Colon (tissue), 2 donors: Measurements from ENCODE around the gene SH3TC1.

Experiments
- FAIRE-seq: peaks from 2 replicates; lab custom pipeline; 2012; peaks lifted over from hg19 to GRCh38; lab: Jason Lieb, UNC
- donor health status: control.
- donor health status: control.

The SH3TC1 gene

DNA sequence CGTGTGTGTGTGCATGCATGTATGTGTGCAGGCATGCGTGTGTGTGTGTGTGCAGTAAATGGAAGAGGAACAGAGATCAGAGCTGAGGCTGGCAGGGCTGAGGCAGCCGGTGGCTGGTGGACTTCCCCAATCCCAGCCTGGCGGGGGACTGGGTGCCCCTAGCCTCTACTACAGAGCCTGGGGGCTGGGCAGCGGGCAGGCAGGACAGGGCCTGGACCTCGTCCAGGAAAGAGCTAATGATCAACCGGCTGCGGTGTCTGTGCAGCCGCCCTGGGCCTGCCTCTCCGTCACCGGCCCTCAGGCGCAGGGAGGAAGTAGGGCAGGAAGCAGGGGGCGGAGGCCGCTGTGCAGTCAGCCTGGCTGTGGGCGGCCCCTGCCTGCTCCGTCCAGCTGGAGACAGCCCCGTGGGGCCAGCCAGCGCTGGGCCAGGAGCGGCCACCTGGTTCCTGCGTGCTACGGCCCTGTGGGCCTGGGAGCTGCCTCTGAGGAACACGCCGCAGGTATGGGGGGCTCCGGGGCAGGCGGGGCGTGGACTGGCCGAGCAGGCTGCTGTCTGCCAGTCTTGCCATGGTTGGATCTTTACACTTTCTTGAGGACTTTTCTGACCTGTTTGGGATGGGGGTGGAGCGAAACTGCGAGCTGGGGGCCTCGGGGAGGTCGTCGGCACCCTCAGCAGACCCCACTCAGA lies at the start of gene SH3TC1:
TSS of gene SH3TC1 (plus strand) at position 385 of the 688 bp plus-strand sequence. CDS start 5,905 bp downstream, outside the sequence.
- FAIRE-seq: no peak

DNA sequence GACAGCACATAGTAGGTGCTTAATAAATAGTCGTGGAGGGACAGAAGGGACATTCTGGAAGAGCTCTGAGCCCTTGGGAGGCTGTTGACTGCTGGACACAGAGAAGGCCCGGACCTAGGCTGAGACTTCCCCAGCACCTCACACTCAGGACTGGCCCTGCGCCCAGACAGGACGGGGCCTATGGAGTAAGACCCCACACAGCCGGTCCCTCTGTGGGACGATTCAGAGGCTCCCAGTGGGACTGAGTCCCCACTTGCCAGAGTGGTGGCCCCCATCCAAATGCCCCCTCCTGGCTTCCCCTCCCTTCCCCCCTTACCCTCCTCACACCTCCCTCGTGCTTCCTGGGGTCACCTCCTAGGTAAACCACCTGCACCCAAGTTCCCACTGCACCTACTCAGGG lies 49.4 kb upstream of the SH3TC1 start:
- no peak for FAIRE-seq

DNA sequence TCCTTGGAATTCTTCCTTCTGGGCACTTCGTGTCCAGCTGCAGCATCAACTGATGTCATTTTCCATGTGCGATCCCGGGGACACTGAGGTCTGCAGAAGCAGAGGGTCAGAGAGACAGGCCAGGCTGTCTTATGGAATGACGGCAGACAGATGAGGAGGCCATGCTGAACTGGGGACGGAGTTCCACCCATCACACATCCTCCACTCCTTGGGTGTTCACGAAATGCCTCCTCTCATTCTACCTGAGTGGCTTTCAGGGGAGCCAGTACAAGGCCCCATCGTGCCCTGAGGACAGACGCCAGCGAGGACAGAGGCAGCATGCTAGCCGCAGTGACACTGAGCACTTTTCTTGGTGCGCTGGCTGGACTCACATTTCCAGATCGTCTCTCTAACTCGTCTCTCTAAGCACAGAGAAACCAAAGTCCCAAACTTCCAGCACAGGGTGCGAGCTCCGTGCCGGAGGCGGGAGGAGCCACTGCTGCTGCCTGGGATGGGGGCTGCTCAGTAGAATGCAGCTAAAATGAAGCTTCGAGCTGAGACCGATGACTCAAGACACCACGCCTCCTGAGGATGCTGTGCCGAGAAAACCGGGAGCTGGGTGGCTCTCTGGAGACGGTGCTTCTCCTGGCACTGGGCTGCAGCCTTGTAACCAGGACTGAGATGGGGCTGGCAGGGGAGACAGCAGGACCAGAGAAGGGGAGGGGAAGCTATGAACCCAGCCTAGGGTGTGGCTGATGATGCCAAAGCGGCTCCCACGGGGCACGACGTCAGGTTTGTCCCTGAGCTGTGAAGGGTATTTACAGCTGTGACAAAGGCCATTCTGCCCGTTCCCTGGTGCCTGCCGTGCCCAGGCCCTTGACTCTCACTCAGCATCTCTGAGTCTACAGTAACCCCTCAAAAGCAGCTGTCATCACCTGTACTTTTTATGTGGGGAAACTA lies 48.7 kb upstream of the SH3TC1 start:
- no peak for FAIRE-seq

DNA sequence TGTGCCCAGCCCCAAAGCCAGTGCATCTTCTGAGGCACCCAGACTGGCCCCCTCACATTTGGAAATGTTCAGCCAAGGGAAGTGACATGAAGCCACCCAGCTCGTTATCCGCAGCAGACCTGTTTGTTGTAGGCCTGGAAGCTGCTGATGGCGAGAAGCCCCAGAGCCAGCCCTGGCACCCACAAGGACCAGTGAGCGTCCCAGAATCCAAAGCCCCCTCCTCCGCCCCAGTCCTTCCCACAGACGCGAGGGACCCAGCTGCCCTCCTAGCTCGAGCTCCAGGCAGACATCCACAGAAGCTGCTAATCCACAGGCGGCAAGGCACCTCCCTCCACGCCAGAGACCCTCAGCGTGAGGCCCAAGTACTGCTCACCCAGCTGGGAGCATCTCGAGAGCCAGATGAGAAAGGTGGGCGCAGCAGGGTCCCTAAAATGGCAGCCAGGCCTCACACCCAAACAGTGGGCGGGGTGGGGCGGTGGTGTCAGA lies 47.9 kb upstream of the SH3TC1 start:
- FAIRE-seq: no peak

DNA sequence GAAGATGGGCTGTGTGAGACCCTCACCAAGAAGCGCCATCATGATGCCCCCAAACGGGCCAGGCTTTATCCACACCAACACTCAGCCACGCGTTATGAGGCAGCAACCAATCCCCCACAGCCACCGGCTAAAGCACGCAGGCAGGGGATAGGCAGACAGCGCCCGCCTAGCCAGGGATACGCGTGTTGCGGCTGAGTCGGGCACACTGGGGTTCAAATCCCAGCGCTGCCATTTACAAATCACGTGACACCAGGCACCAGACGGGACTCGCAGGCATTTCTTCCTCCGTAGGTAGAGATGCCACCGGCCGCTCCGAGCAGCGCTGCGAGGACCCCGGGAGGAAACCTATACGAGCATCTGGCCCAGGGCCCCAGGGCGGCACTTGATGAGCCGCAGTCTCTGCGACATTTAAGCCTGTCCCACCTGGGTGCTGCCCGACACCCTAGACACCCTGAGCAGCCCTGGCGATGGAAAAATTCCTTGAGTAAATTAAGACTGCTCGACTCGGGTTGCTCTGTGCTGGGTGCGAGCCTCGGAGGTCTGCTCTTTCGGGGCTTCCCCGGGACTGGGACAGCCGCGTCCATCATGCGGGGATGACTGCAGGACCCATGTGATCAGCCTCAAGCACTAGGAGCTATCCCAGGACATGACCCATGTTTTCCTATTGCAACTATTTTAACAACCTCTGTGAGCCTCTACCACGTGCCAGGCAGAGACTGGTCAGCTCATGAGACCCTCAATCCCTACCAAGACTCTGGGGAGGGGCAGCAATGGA lies 46.8 kb upstream of the SH3TC1 start:
- FAIRE-seq: no peak

DNA sequence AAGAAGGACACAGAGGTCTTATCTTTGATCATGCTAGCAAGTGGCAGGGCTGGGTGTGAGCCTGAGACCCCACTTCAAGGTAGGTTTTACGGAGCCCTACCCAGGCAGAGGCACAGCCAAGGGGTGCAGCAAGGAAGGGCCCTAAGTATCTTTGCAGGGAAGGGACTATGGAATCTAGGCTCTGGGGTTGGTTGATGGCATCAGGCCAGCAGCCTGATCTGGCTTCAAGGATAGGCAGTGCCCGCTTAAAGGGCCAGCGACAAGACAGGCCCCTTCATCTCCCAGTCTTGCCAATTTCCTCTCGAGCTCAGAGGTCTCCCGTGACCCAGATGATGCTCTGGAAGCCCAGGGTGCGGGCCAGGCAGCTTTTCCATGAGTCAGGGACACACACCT lies 46.2 kb upstream of the SH3TC1 start:
- no peak for FAIRE-seq

DNA sequence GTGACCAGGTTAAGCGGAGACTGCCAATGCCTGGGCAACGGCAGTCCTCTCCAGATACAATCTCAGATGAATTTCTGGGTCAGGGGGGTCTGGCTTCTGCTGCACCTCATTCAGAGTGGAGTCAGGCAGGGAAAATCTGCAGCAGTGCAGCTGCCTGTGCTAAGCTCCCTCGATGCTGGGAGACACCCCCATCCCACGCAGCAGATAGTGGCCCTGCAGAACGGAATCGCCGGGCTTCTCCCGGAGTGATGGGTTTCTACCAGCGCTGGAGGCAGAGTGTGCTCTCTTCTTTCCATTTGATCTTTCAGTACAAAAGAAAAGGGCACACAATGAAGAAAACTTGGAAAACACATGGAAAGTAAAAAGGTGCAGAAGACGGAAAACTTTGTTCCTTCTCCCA lies 45.6 kb upstream of the SH3TC1 start:
- no peak for FAIRE-seq

DNA sequence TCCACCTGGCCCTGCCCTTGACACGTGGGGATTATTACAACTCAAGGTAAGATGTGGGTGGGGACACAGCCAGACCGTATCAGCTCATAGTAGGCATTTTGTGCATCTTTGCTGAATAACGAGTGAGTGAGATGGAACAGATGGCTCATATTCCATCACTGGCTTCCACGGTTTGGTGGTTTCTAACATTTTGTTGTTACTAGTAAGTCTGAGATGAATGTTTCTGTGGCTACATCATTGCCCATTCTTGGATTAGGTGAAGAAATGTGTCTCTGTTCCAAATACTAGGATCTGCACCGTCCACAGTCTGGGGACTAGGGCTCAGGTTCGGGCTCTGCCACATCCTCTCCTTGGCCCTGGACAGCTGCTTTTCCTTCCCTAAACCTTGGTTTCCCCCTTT lies 44.0 kb upstream of the SH3TC1 start:
- no peak for FAIRE-seq

DNA sequence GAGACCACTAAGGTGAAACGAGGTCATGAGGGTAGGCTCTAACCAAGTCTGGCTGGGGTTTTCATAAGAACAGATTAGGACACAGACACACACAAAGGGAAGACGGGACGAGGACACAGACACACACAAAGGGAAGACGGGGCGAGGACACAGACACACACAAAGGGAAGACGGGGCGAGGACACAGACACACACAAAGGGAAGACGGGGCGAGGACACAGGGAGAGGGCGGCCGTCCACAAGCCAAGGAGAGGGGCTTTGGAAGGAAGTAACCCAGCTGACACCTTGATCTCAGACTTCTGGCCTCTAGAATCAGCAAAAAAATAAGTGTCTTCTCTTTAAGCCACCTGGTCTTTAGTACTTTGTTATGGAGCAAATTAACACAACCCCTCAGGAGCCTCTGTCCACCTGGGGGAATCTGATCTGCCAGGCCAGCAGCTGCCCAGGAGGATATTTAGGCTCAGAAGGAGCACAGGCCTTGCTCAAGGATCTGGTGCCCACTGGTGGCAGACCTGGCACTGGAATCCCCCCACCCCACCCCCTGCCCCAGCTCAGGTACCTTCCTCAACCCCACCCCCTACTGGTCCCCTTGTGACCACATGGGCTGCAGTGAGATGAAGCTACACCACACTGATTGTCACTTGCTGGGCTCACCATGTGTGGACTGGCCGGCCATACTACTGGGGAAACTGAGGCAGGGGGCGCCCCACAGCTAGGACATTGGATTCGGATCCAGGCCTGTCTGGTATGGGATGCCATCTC lies 43.2 kb upstream of the SH3TC1 start:
- no peak for FAIRE-seq

DNA sequence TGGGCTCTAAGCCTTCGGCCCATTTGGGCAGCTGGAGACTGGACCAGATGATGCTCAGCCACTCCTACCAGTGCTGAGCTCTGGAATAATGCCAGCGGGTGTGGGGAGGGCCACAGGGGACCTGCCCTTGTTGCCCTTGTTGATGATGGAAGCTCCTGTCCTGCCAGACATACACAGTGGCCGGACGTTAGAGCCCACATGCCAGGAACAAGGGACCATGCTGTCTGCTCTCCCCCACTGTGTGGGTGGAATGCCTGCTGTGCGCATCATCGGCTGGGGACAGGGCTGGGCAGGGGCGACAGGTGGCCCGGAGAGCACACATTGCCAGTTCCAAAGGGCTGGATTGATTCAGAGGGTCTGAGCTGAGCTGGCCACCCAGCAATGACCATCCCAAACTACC lies 42.5 kb upstream of the SH3TC1 start:
- FAIRE-seq: no peak

DNA sequence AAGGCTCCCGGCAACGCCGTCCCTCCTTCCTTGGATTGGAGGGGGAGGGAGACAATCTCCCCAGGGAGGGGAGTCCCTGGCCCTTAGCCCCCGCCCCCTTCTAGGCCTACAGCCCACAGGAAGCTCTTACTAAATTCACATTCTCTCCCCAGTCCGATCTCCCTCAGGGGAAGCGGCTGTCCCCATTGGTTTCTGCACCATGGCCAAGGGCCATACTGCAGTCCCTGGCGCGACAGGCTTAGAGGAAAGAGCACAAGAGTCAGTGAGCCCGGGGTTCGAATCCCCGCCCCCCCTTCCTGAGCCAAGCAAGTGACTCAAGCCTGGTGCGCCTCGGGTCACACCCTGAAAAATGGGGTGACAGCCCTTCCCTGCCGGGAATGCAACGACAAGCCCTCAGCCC lies 41.6 kb upstream of the SH3TC1 start:
- no peak for FAIRE-seq

DNA sequence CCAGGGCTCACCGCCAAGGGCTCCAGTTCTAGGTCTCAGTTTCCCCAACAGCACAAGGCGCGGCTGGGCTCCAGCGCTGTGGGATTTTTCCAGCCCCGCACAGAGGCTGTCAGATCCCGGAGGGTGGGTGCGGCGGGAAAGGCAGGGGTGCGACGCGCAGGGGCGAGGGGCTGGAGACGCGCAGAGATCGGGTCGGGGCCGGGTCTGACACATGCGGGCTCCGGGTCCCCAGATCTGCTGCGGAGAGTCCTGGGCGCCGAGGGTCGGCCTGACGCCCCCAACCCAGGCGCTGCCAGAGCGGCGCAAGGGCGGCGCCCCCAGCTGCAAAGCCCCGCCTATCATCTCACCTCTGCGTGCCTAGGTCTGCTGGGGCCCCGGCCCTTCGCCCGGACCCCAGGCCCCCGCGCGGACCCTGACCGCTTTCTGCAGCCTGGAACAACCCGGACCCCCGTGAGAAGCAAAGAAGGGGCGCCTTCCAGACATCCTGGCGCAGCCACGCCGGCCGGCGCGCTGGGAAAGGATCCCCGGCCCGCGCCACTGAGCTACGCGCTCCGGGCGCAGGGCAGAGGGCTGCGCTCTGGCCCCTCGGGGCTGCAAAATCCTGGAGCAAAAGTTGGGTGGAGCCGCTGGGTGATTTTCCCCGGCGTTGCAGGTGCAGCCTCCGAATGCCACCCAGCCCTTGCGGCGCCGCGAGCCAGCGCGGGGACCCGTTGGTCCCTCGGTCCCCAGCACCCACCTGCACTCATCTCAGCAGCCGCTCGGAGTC lies 41.0 kb upstream of the SH3TC1 start:
- FAIRE-seq: no peak

DNA sequence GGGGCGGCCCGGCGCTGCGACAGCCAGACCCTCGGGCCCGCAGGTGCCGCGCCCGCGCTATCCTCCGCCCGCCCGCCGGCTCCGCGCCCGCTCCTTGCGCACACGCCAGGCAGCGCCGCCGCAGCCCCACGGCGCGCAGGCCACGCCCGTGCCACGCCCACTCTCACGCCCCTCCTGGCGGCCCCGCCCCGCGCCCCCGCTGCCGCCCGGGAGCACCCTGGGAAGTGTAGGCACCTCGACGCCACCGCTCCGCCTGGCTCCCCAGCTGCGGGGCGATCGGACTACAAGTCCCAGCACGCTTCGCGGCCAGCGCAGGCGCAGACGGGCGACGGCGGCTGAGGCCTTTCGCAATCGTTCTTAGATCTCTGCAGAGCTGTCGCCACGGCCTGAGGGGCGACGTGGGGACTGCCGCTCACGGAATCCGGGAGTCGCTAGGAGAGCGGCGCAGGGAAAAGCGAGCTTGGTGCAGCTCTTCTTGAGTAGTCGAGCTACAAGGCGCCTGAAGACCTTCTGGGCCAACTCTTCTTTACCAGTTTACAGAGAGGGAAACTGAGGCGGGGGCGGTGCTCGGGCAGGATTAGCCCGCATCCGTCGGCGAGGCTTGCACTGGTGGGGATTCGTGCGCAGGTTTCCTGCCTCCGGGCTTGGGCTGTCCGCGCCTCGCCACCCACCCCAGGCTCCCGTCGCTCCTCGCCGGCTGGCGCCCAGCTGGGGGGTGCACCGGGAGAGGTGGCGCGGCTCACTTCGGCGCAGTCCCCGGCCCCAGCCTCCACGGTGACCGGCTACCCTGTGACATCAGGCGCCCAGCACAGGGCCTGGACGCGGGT lies 40.2 kb upstream of the SH3TC1 start, which contains the start of gene ABLIM2:
TSS of gene ABLIM2 (minus strand) at position 104 of the 827 bp plus-strand sequence. CDS start 124 bp downstream, outside the sequence.
- no peak for FAIRE-seq

DNA sequence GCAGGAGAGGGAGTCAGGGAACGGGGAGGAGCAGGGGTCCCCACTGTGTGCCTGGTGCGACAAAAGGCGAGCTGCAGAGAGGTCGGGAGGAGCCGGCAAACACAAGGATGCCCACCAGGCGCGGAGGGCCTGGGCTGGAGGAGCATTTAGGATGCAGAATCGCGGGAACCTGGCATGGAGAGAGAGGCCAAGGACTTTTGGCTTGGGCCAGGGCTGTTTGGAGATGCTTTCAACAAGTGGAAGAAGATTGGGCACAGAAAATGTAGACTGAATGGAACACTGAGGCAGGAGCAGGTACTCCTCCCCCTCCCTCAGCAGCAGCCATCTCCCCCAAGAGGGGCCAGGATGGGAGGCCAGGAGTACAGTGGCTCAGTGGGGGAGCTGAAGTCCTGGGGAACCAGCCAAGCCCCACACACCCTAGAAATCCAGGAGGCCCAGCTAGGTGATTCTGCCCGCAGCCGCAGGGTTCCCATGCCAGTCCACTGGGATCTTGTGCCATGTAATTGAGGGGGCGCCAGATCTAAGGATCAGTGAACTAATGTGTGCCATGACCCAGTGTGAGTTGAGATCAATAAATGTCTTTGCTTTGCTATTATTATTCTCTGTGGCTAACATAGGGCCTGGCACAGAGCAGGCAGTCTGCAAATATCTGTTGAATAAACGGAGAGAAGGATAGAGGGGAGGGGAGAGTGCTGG lies 39.4 kb upstream of the SH3TC1 start:
- no peak for FAIRE-seq

DNA sequence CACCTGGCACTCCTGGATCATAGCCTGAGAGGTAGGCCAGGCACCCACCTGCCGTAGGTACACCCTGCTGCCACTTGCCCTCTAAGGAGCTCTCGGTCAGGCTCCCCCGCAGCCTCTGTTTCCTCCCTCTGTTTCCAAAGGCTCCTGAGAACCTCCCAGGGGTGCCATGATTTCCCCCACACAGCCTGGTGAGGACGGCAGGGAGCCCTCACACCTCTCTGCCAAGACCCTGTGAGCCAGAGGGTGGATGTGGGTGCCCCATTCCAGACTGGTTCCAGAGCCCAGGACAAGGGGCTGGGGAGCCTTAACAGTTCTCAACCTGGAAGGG lies 38.9 kb upstream of the SH3TC1 start:
- FAIRE-seq: no peak

DNA sequence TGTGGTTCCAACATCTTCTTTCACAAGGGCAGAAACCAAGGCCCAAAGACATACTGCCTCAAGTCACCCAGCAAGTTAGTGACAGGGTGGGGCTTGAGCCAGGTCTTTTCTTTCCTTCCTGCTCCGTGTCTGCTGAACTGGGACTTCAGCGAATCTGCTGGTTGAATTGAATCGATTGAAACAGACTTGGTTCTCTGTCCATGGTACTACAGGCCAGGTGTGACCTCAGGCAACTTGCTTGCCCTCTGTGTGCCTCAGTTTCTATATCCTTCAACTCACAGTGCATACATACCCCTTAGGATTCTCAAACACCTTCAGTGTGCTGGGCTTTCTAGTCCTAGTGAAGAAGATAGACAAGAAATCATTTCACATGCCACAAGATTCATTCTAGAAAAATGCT lies 38.5 kb upstream of the SH3TC1 start:
- no peak for FAIRE-seq

DNA sequence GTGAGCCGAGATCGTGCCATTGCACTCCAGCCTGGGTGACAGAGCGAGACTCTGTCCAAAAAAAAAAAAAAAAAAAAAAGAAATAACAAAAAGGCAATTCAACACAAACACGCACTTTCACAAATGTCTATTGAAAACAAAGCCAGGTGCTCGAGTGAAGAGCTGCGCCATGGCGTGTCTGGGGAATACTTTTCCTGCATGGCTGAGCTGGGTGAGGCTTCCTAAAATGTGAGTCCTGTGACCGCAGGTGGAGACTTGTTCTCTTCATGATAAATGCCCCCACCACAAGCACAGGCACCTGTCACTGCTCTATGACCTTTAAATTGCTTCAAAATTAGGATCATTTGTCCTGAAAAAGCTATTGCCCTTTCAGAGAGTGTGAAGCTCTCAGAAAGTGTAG lies 36.5 kb upstream of the SH3TC1 start:
- FAIRE-seq: no peak

DNA sequence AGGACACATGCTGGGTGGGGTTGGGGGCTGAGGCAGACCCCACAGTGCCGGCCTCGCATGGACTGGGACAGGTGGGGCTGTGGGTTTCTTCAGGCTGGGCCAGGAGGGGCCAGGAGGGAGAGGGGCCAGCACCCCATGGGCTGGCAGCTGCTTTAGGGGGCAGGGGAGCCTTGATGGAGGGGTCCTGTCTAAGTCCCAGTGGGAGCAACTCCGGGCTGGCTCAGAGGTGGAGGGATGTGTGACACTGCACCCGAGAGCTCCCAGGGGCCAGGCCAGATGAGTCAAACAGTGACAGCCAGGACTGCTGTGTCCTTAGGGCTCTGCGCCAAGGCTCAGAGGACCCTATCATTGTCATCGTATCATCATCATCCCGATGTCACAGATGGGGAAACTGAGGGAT lies 36.1 kb upstream of the SH3TC1 start:
- no peak for FAIRE-seq

DNA sequence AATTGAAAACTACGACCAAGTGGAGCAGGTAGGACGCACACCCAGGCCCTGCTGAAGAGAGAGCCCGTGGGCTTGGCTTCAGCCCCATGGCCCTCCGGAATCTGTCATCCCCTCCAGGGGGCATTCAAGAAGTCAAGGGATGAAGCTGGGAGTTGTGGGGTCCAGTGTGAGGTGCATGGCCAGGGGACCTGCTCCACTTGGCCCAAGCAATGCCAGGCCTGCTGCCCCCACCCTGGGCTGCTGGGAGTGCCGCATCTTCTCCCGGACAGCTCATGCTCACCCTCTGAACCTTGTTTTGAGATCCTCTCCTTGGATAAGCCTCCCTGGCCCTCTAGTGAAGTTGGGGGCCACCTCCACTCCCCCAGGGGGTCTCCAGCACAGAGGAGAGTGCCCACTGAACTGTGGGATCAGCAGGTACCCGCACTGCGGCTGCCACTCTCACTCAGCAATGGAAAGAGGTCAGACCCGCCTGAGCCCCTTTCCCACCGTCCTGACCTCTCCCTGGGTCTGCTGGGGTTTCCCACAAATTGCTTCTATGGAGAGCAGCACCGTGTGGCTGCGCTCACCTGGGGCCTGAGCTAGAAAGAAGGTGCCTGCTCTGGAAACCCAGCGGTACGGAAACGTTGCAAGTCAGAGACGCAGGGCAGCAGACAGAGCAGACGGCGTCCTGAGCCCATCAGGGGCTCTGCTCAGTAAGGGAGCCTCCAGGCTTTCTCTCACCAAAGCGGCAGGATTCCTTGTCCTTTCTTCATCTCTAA lies 35.5 kb upstream of the SH3TC1 start:
- no peak for FAIRE-seq
